Fibroblast of pulmonary artery (primary cell): ENCODE results near the gene HAPLN2.

ENCODE experiments used
- DNase-seq: peaks from one replicate; pipeline ENCODE4 v3.0.0-alpha.2; 2010; ENCODE audit warnings: low read depth
- H3K4me3 ChIP-seq: replicated peaks from 2 replicates; pipeline ENCODE4 v1.5.1; 2011; ENCODE audit warnings: low read depth, mild to moderate bottlenecking, control low read depth, low read length, moderate library complexity
- TF ChIP-seq, protein P1 (sequence below): IDR thresholded peaks from 2 replicates; pipeline ENCODE4 v1.5.1; 2011; ENCODE audit warnings: mild to moderate bottlenecking, control low read depth, low read length, inconsistent platforms; ENCODE audit errors: missing control alignments

The HAPLN2 gene

DNA sequence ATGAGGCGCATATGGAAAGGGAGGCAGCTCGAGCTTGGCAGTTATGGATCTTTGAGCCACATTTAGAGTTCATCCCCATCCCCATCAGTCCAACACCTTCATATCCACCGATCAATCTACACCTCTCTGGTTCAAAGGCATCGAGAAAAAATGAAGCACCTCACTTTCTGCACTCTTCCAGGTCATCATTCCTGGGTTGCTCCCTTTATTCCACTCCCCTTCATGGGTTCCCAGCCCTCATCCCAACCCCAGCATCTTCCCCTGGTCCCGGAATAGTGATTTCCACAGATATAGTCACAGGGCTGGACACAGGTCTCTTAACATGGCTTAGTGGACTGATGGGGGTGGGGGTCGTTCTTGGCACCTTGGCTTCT lies 354 bp downstream of the HAPLN2 start:
- DNase-seq, result no peak
- no peak overlapping the region for H3K4me3 ChIP-seq
- TF ChIP-seq, protein P1, sequence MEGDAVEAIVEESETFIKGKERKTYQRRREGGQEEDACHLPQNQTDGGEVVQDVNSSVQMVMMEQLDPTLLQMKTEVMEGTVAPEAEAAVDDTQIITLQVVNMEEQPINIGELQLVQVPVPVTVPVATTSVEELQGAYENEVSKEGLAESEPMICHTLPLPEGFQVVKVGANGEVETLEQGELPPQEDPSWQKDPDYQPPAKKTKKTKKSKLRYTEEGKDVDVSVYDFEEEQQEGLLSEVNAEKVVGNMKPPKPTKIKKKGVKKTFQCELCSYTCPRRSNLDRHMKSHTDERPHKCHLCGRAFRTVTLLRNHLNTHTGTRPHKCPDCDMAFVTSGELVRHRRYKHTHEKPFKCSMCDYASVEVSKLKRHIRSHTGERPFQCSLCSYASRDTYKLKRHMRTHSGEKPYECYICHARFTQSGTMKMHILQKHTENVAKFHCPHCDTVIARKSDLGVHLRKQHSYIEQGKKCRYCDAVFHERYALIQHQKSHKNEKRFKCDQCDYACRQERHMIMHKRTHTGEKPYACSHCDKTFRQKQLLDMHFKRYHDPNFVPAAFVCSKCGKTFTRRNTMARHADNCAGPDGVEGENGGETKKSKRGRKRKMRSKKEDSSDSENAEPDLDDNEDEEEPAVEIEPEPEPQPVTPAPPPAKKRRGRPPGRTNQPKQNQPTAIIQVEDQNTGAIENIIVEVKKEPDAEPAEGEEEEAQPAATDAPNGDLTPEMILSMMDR, result no peak

DNA sequence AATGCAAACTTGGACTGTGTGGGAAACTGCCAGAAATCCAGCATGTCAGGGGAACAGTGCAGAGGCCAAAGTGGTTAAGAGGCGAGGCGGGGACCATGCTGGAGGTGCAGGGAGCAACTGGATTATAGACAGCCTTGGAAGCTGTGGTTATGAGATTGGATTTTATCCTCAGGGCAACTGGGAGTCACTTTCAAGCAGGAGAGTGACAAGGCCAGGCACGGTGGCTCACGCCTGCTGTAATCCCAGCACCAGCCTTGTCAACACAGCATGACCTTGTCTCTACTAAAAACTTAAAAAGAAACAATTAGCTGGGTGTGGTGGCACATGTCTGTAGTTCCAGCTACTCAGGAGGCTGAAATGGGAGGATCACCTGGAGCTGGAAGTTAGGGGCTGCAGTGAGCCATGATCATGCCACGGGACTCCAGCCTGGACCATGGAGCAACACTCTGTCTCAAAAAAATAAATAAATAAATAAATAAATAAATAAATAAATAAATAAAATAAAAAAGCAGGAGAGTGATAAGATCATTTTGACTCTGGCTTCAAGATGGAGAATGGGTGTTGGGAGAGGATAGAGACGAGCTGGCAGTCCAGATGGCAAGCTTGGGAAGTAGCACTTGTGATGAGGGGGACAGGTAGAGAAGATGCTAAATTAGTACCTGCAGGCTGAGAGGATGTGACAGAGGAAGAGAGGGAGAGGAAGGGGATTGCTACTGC lies 3.5 kb downstream of the HAPLN2 start:
- TF ChIP-seq, protein P1, result no peak
- no peak overlapping the region for H3K4me3 ChIP-seq
- no peak for DNase-seq

DNA sequence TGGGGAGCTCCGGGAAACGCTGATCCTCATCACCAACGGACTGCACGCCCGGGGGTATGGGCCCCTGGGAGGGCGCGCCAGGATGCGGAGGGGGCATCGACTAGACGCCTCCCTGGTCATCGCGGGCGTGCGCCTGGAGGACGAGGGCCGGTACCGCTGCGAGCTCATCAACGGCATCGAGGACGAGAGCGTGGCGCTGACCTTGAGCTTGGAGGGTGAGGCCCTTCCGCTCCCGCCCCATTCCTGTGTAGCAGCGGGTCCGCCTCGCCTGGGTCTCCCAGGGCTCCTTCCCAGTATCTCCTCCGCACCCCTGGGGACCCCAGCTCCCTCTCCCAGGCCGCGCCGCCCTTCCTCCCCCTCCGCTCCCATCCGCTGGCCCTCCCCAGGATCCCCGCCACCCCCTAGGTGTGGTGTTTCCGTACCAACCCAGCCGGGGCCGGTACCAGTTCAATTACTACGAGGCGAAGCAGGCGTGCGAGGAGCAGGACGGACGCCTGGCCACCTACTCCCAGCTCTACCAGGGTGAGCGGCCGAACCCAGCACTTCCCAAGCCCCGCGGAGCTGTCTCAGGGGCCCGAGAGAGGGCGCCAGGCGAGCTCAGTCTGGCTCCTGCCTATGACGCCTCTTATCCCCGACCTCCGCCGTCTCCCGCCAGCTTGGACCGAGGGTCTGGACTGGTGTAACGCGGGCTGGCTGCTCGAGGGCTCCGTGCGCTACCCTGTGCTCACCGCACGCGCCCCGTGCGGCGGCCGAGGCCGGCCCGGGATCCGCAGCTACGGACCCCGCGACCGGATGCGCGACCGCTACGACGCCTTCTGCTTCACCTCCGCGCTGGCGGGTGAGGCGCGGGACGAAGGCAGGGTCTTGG lies 5.0 kb downstream of the HAPLN2 start:
- peak; percentile 43 for DNase-seq
- TF ChIP-seq, protein P1, result peak; percentile 29
- H3K4me3 ChIP-seq, result peak overlapping the region; percentile 30

DNA sequence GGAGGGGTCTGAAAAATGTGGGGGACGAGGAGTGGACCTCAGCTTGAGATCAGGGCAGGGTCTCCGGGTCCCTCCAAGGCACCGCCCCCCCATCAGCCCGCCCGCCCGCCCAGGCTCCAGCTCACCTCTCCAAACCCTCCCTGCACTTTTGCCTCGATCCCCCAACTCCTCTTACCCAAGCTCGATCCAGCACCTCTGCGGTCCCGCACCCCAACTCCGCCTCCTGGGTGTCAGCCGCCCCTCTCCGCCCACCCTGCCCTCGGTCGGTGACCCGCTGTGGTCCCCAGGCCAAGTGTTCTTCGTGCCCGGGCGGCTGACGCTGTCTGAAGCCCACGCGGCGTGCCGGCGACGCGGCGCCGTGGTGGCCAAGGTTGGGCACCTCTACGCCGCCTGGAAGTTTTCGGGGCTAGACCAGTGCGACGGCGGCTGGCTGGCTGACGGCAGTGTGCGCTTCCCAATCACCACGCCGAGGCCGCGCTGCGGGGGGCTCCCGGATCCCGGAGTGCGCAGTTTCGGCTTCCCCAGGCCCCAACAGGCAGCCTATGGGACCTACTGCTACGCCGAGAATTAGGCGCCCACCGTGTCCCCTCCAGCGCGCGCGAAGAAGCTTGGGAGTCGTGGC lies 5.7 kb downstream of the HAPLN2 start:
- TF ChIP-seq, protein P1, result no peak
- DNase-seq, result no peak
- no peak overlapping the region for H3K4me3 ChIP-seq

DNA sequence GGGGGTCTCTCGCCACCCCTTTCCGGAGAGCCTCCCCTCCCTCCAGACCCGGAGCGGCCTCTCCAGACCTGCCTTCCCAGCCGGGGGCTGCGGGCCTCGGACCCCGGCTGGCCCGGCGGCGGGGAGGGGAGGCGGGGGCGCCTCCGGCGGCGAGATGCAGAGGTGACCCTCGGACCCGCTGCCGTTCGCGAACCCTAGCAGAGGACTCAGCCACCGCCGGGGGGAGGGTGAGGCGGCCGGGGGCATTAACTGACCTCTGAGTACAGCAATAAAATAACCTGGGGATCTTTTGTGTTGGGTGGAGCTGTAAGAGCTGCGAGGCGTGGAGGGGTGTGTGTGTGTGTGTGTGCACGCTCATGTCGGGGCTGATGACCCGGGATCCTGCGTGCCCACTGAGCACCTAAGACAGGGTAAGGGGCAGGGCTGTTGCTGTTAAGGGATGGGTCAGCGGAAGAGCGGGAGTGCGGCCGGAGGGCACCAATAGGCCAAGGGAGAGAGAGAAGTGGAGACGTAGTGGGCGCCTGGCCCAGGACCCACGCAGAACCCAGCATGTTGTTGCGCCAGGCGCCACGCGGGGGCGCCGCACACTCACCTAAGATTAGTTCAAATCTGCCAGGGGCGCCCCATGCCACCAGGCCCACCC lies 6.3 kb downstream of the HAPLN2 start:
- TF ChIP-seq, protein P1, result peak; percentile 67
- DNase-seq, result peak; percentile 54
- H3K4me3 ChIP-seq, result no peak overlapping the region

DNA sequence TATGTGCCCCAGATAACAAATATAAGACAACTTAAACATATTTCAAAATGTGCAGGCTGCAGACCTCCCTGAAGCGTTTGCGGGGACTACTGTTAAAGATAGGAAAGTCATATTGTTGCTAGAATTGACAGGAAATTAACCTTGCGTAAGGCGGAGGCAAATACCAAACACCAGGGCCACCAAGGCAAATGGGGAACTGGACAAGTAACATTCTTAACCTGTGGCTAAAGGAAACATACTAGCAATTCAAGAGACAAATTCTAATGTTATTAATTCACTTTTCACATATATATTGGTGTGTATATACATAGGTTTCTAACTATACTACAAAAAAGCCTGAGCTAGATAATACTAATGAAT lies 6.8 kb downstream of the HAPLN2 start:
- no peak for DNase-seq
- TF ChIP-seq, protein P1, result no peak
- H3K4me3 ChIP-seq, result no peak overlapping the region
